ENCODE results near the gene SUN1. TPM values are rescaled to one million over a fixed set of nuclear protein-coding genes. Genes with fewer than 3 reads are reported as not detected.
"Not testable (repeated sequence)": the region's sequence is repeated elsewhere in the genome, so short reads cannot be mapped to it uniquely, and the experiment has no call there.

The SUN1 gene
- total RNA-seq, 1 experiment from 2014 or later, result 252 TPM

GRCh38 chr7:791519-791918, 40.8 kb upstream of the SUN1 start:
- DNase-seq, result no peak
- intact Hi-C loops (cut with micrococcal nuclease; ENCODE audit: unreplicated experiment), result no loop called here
- Mint-ChIP-seq H3K4me1 (ENCODE audit: low read depth, unreplicated experiment) (no peaks in the 10 kb centered on the region), H3K27ac (ENCODE audit: unreplicated experiment) (no peak overlapping the region), H3K4me3 (ENCODE audit: low read depth, unreplicated experiment) (no peak overlapping the region), H3K36me3 (ENCODE audit: insufficient read depth, unreplicated experiment) (peaks cover 51% of the 10 kb centered on the region), H3K9me3 (ENCODE audit: low read depth, unreplicated experiment) (peaks cover 2% of the 10 kb centered on the region), H3K27me3 (ENCODE audit: unreplicated experiment) (no peaks in the 10 kb centered on the region)
- CTCF ChIA-PET, result interaction anchor here (1.1 kb wide), 1 partner anchor 45 kb away, joined by 3 read pairs; no protein-coding TSS in a partner anchor
- no peak for TF ChIP-seq CTCF (IDR thresholded peaks at IDR 0.05; ENCODE audit: unreplicated experiment)
- BruUV-seq (replicated peaks), result no TSS peak

- no peaks in the 10 kb centered on the region for H3K9me3 Mint-ChIP-seq (ENCODE audit: low read depth, unreplicated experiment)
- TF ChIP-seq CTCF (IDR thresholded peaks at IDR 0.05; ENCODE audit: unreplicated experiment), result no peak
- intact Hi-C loops (cut with micrococcal nuclease; ENCODE audit: unreplicated experiment), result no loop called here
- no peaks in the 10 kb centered on the region for H3K27me3 Mint-ChIP-seq (ENCODE audit: unreplicated experiment)
- H3K27ac Mint-ChIP-seq (ENCODE audit: unreplicated experiment), result no peak overlapping the region
- H3K4me3 Mint-ChIP-seq (ENCODE audit: low read depth, unreplicated experiment), result no peak overlapping the region
- CTCF ChIA-PET, result no interaction called here
- BruUV-seq (replicated peaks), result no TSS peak
- H3K36me3 Mint-ChIP-seq (ENCODE audit: insufficient read depth, unreplicated experiment), result peaks cover 38% of the 10 kb centered on the region
- DNase-seq, result no peak
- H3K4me1 Mint-ChIP-seq (ENCODE audit: low read depth, unreplicated experiment), result no peaks in the 10 kb centered on the region
Measured at GRCh38 chr7:794207-794606, 38.1 kb upstream of the SUN1 start.

- intact Hi-C loops (cut with micrococcal nuclease; ENCODE audit: unreplicated experiment), result no loop called here
- Mint-ChIP-seq H3K27ac (ENCODE audit: unreplicated experiment) (no peak overlapping the region), H3K9me3 (ENCODE audit: low read depth, unreplicated experiment) (no peaks in the 10 kb centered on the region), H3K4me3 (ENCODE audit: low read depth, unreplicated experiment) (no peak overlapping the region), H3K4me1 (ENCODE audit: low read depth, unreplicated experiment) (no peaks in the 10 kb centered on the region), H3K36me3 (ENCODE audit: insufficient read depth, unreplicated experiment) (peaks cover 32% of the 10 kb centered on the region), H3K27me3 (ENCODE audit: unreplicated experiment) (no peaks in the 10 kb centered on the region)
- no peak for DNase-seq
- no peak for TF ChIP-seq CTCF (IDR thresholded peaks at IDR 0.05; ENCODE audit: unreplicated experiment)
- no TSS peak for BruUV-seq (replicated peaks)
- CTCF ChIA-PET, result no interaction called here
Measured at GRCh38 chr7:794671-795329, 37.5 kb upstream of the SUN1 start.

- H3K27me3 Mint-ChIP-seq (ENCODE audit: unreplicated experiment); intact Hi-C loops (cut with micrococcal nuclease; ENCODE audit: unreplicated experiment); H3K9me3 Mint-ChIP-seq (ENCODE audit: low read depth, unreplicated experiment); DNase-seq; H3K4me3 Mint-ChIP-seq (ENCODE audit: low read depth, unreplicated experiment); CTCF ChIA-PET; H3K4me1 Mint-ChIP-seq (ENCODE audit: low read depth, unreplicated experiment); H3K27ac Mint-ChIP-seq (ENCODE audit: unreplicated experiment); BruUV-seq (replicated peaks): not testable (repeated sequence)
- peaks cover 23% of the 10 kb centered on the region for H3K36me3 Mint-ChIP-seq (ENCODE audit: insufficient read depth, unreplicated experiment)
Measured at GRCh38 chr7:796434-797169, 35.7 kb upstream of the SUN1 start.
